HG03442 (cell line): ENCODE results near the gene SNRPB.

ENCODE experiments used
- ATAC-seq: cut with Tn5 transposase; IDR thresholded peaks from one replicate; pipeline ENCODE4 v1.9.1; 2021; ENCODE audit warnings: mild to moderate bottlenecking, moderate library complexity; ENCODE audit not compliant: unreplicated experiment

SNRPB gene

GRCh38 chr20:2475850-2476741 lies 5.5 kb upstream of the SNRPB start:
- ATAC-seq: no peak

- no peak for ATAC-seq
These were observed 2.9 kb upstream of the SNRPB start for GRCh38 chr20:2473516-2473915.

GRCh38 chr20:2469991-2470422 lies 582 bp downstream of the SNRPB start:
- peak; percentile 29 for ATAC-seq

GRCh38 chr20:2468581-2469407 lies 1.8 kb downstream of the SNRPB start:
- no peak for ATAC-seq

- no peak for ATAC-seq
These were observed 3.2 kb downstream of the SNRPB start for GRCh38 chr20:2467412-2467811.

- ATAC-seq: no peak
These were observed 5.5 kb downstream of the SNRPB start for GRCh38 chr20:2465100-2465499.

GRCh38 chr20:2463616-2464365 lies 6.8 kb downstream of the SNRPB start:
- ATAC-seq: no peak

- no peak for ATAC-seq
These were observed 8.1 kb downstream of the SNRPB start for GRCh38 chr20:2462484-2462883.

GRCh38 chr20:2460752-2461424 lies 9.7 kb downstream of the SNRPB start:
- no peak for ATAC-seq

- no peak for ATAC-seq
These were observed 10.4 kb downstream of the SNRPB start for GRCh38 chr20:2459981-2460751.

- ATAC-seq: no peak
These were observed 11.6 kb downstream of the SNRPB start for GRCh38 chr20:2458919-2459499.

GRCh38 chr20:2455771-2456497 lies 14.7 kb downstream of the SNRPB start:
- no peak for ATAC-seq

- no peak for ATAC-seq
These were observed 16.8 kb downstream of the SNRPB start for GRCh38 chr20:2453792-2454191.

- no peak for ATAC-seq
These were observed 18.5 kb downstream of the SNRPB start for GRCh38 chr20:2451939-2452732.

GRCh38 chr20:2451422-2451821 lies 19.2 kb downstream of the SNRPB start:
- no peak for ATAC-seq

GRCh38 chr20:2449386-2449785 lies 21.2 kb downstream of the SNRPB start:
- ATAC-seq: no peak

- ATAC-seq: no peak
These were observed 23.7 kb downstream of the SNRPB start for GRCh38 chr20:2446845-2447244.

GRCh38 chr20:2431185-2431584 lies 39.4 kb downstream of the SNRPB start:
- no peak for ATAC-seq
